Measurements from ENCODE around the gene KIAA0513.
A peak's percentile ranks its signal among the peaks of the same experiment; 100 is the strongest.

The KIAA0513 gene, protein sequence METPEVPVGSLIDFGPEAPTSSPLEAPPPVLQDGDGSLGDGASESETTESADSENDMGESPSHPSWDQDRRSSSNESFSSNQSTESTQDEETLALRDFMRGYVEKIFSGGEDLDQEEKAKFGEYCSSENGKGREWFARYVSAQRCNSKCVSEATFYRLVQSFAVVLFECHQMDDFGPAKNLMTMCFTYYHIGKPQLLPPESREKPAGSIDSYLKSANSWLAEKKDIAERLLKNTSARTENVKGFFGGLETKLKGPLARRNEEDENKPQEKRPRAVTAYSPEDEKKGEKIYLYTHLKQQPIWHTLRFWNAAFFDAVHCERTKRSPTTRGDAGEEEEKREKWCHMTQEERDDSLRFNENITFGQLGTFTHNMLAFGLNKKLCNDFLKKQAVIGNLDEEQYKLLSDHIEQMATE

DNA sequence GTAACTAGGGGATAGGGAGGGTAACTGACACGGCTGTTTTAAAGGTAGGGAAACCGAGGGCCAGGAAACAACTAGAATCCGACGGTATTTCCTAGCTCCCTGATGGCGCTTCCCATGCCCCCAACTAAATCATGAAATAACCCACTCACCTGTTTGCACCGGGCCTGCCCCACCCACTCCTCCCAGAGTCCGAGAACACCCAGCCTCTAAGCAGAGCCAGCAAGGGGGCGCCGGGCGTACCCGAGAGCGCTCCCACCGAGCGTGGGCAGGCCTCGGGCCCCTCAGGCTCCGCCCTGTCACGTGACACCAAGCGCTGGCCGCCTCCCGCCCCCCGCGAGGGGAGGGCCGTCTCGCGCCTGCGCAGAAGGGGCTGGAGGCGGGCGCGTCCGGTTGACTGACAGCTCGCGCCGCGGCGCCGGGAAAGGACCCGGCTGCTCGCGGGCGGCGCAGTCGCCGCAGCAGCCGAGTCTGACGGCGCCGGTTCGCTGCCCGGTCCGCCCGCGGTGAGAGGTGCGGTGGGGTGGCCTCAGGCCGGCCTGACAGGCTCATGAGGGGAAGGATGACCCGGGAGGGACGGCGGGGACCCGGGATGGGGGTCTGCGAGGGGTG lies at the start of gene KIAA0513:
Gene KIAA0513, plus strand, starts transcription at position 447 of the 609 bp plus-strand sequence. CDS start 39,277 bp downstream, outside the sequence.
- DNase-seq = peak; percentile 83

DNA sequence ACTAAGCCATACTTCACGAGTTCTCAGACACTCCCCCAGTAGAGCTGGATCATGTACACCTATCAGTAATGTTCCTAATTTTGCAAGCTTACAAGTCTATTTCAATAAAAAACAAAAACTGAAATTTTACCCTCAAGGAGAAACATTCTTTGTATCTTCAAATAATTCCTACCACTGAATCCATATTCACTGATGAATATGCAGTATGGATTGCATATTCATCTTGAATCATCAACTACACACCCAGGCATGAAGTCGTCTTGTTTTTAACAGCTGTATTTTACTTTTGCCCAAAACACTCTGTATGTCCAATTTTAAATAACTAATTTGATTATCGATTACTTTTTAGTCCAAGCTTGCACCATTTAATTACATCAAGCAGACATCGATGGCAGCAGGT lies 48.1 kb upstream of the KIAA0513 start:
- no peak for DNase-seq

DNA sequence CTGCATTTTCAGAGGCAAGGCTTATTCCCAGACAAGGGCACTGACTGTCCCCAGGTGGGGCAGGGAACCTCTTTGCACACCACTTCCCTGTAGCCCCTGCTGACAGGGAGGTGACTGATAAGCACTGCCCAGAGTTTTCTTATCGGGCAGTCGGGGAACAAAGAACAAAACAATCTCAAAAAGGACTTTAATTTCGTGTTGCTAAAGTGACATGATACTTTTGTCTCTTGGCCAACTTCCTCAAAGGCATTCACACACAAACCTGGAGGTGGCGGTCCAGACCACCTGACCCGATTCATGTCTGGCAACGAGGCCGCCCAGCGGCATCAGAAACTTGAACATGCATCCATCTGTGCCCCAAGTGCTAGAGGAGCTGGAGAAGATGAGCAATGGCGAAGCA lies 45.2 kb upstream of the KIAA0513 start:
- DNase-seq = peak; percentile 63

DNA sequence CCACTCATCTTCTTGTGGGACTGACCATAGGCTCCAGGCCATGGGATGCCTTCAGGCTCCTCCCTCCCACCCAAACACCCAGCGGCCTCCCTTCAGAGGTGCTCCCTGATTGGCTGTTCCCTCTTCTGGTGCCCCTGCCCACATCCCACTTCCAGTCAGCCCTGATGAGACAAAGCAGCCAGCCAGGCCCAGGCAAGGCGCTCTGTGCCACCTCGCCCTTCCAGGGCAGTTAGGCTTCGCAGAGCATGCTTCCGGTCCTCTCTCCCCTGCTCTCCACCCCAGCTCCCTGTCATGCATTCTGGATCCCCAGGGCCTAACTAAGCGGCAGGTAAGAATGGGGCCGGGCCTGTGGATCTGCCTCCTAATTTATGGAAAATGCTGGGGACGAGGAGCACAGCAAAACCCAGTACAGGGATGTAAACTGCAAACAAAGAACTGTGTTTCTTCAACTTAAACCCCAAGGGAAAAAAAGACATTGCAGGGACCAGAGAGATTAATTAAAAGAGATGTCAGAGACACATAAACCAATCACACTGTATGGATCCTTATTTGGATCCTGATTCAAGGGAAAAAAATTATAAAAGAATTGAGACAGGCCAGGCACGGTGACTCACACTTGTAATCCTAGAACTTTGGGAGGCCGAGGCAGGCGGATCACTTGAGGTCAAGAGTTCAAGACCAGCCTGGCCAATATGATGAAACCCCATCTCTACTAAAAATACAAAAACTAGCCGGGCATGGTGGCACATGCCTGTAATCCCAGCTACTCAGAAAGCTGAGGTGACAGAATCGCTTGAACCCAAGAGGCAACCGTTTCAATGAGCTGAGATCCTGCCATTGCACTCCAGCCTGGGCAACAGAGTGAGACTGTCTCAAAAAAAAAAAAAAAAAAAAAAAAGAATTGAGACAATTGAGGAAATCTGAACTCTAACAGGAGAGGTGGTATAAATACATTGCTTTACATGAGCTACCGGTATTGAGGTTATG lies 42.2 kb upstream of the KIAA0513 start:
- DNase-seq = peak; percentile 50

DNA sequence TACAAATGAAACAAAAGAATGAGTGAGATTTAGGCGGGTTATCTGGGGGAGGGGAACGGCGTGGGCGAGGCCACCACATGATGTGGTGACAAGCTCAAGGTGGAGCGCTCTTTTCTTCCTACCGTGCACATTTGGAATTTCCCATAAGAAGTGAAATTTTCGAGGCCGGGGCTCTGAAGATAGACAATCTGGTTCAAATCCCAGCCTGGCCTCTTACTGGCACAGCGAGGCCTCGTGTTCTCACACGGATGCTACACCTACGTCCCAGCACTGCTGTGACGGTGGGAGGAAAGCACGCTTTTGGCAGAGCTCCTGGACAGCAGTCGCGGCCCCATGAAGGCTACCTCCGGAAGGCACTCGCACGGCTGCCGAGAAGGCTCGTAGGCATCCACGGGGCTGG lies 41.5 kb upstream of the KIAA0513 start:
- no peak for DNase-seq

DNA sequence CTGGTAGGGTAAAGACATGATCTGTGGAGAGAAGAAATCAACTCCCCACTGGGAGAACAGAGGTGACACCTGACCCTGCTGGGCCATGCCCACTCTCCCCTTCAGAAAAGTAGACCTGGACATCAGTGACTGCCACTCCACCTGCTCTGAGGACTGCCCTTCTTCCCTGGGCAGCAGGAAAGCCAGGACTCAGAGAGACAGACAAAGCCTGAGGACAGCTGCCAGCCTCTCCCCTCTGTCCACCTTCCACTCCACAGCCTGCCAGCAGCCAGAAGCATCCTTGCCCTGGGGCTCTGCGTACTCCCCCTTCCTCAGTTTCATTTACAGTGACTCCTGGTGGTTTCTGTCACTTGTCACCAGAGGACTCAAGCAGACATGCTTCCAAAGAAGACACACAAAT lies 40.7 kb upstream of the KIAA0513 start:
- DNase-seq = no peak

DNA sequence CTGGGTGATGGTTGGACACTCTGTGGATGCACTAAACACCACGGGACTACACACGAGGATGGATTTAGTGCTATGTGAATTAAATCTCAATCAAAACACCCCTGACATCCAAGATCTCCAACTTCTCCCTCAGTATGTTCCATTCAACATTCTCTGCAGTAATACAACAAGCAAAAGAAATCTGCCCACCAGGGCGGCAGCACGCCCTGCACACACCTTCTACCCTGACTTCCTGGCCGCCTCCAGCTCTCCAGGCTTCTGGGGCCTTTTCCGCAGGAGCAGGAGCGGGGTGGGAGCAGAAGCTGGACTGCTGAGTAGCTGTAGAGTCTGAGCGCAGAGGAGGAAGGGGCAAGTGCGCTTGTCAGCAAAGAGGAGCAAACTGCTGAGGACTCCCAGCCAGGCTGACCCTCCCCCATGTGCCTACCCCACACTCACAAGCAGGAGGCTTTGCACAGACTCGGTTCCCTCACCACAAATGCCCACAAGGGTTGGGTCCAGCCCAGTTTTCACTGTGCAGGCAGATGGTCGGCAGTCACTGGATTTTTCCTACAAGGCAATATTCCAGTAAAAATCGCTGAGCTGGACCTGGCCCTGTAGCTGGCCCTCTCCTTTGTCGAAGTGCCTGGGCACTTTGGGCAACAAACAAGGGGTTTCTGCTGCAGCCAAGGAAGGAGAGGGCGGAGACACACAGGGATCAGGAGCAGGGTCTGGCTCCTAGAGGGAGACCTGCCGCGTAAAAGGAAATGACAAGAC lies 39.1 kb upstream of the KIAA0513 start:
- DNase-seq = no peak

DNA sequence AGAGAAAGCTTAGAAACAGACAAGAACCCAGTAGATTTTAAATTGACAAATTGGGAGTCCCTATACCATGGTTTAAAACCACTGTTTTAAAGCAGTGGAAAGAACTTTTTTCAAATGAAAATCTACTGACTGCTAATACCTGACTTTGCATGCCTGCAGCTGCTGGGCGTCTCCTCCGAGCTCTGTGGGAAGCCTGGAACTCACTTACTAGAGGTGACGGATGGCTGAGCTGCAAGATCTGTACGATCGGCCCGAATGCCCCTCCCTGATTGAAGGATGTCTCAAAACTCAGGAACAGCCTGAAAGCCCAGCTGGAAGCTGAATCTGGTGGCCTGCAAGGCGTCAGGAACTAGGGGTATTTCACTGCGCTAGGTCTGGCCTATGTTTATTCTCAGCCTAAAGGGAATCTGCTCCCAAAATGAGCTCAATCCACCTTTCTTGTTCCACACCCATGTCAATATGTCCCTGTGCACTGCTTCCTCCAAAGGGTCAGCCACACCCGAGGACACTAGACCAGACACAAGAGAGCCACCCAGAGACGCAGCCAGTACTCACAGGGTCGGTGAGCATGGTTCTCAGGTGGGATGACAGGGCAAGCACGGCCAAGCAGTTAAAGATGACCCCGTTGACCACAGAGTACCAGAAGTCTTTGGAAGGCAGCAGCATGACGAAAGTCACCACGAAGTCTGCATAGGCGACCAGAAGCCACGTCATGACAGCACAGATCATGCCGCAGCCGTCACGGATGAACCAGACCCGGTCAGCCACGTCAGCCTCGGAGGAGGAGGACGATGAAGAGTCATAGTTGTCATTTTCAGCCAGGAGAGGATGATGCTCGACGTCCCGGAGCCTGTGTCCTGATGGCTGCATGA lies 37.6 kb upstream of the KIAA0513 start:
- DNase-seq = no peak

DNA sequence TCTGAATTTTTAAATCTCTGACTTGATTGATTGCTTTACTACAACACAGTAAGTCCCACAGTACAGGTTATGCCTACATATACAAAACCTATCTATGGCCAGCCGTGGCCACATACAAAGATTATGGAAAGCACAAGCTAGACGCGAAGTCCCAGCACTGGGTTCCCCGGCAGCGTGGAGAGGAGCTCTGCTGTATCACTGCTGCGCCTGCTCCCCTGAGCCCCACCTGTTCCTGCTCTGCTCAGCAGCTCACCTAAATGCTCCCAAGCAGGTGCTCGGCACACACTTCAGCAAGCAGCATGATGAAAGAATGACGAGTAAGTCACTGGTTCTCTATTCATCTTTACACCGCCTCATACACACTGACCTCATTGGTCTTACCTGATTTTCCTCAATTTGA lies 36.8 kb upstream of the KIAA0513 start:
- no peak for DNase-seq

DNA sequence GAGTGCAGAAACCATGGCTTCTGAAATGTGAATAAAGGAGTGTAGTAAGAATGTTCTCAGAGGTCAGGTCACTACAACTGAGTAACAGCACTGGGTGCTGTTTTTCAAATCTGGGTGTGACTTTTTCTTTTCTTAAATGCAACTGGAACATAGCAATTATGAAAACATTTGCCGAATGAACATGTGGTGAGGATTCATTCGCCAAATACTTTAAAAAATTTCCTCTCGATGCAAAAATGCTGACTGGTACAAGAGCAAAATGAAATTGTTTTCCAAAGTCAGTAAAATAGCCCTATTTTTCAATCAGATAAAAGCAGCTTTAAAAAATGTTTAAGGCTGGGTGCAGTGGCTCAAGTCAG lies 34.9 kb upstream of the KIAA0513 start:
- DNase-seq = no peak

DNA sequence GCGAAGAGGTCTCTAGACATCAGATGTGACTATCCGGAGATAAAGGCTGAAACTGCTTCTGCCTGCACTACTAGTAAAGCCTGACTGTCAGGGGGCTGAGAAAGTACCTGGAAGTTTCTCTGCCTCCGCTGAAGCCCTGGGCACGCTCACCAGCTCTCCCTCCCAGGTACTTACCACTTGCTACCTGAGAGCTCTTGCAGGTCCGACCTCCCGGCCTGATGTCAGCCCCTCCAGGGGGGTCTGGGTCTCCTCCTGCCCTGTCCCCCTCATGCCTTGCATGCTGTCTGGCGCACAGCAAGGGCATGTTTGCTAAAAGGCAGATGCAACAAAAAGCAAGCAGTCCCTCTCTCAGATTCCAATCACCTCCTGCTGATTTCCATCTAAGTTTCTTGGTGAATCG lies 33.7 kb upstream of the KIAA0513 start:
- DNase-seq = no peak

DNA sequence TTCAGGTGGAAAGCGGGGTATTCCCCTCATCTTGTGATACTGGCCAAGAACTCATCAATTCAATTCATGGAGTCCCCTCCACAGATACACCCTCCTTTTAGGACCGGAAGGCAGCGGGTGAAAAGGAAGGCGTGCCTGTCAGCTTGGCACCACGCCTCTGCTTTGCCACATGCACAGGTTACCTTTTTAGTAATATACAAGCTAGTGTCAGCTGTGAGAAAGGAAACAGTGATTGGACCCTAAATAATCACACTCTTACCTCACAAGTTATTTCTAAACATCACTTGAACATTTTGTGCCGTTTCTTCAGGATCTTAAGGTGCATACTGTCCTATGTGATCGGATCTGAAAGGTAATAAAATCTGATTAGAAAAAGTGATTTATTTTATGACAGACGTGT lies 31.9 kb upstream of the KIAA0513 start:
- DNase-seq = no peak

DNA sequence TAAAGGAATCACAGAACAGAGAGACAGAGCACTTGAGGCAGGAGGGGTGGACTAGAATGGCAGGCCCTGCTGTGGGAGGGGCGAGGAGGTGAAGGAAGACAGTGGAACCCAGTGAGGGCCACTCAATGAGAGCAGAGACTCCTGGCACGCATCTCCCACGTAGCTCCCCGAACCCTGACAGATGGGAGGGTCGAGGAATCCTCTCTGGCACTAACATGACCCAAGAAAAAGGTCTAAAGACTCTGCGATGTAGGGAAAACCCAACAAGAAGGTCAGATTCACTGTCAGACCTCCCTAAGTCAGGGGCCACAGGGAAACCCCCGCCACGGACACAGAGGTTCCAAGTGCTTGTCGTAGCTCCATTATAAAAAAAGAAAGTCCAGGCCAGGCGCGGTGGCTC lies 31.2 kb upstream of the KIAA0513 start:
- no peak for DNase-seq

DNA sequence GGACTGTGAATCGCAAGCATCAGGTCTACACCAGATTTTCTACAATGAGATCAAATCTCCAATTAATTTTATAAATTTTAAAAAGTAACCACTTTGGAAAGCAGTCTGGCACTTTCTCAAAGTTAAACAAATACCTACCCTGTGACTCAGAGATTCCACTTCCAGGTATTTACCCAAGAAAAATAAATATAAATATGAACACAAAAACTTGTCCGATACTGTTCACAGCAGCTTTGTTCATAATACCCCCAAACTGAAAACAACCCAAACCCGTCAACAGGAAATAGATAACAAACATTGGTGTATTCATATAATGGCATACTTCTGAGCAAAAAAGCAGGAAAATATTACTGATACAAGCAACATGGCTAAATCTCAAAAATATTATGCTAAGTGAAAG lies 28.4 kb upstream of the KIAA0513 start:
- DNase-seq = no peak

DNA sequence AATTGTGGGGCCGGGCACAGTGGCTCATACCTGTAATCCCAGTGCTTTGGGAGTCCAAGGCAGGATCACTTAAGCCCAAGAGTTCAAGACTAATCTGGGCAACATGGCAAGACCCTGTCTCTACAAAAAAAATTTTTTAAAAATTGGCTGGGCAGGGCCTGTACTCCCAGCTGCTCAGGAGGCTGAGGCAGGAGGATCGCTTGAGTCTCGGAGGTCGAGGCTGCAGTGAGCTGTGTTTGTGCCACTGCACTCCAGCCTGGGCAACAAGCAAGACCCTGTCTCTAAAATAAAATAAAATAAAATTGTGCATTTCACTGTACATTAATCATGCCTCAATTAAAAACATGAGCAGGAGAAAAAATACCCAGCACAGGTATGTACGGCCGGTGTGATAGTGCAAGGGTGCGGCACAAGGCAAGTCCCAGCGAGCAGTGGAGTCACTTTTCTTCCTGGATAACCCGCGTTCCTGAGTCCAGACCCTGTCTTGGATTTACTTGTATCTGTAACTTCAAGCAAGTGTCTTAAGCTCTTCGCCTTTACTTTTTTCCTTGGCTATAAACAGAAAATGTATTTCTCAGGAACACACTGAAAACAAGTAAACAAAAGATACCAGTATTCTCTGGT lies 27.6 kb upstream of the KIAA0513 start:
- no peak for DNase-seq

DNA sequence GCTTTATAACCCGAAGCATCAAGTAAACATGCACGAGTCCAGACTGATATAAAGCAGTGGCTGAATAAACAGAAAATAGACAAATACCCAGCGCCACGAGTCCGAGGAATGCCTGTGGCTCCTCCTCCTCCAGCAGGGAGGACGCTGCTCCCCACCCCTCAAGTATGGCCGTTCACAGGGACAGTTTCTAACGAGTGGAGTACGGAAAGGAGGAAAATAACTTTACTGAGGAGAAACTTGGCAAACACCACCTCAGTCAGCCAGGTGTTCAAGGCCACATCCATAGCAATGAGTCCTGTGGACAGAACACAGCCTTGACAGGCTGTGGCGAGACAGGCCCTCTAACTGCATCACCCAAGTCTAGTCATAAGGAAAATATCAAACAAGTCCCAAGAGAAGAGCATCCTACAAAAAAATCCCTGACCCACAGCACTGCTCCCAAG lies 25.5 kb upstream of the KIAA0513 start:
- DNase-seq = no peak

DNA sequence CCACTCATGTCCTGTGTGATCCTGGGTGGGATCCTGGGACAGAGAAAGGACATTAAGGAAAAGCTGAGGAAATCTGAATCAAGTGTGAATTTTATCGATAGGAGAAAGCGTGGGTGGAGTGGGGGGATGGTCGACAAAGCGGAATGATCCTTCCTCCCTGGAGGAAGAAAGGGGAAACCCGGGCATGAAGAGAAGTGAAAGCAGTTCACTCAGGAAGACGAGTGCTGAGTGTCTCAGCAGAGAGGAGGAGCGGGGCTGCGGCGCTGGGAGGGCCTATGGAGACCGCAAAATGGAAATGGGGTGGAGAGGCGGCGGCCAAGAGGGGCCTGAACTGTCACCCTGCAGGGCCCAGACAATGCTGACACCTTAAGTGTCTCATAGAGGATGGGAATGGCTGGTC lies 25.0 kb upstream of the KIAA0513 start:
- peak; percentile 83 for DNase-seq

DNA sequence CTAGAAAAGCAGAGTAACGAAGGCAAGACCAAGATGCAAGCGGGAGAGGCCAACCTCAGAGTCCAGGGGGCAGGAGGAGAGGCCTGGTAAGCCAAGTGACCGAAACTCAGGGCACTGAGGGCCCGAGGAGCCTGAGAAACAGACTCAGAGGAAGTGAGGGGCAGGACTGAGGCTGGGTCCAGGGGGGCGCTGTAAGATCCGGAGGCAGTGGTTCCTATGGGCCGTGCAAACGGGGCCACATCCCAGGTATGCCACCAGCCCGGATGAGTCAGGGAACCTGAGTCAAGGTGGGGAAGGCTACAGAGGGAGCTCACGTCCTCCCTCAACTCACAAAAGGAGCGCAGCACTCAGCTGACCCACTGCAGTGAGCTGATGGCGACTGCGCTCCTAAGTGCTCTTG lies 24.5 kb upstream of the KIAA0513 start:
- DNase-seq = no peak

DNA sequence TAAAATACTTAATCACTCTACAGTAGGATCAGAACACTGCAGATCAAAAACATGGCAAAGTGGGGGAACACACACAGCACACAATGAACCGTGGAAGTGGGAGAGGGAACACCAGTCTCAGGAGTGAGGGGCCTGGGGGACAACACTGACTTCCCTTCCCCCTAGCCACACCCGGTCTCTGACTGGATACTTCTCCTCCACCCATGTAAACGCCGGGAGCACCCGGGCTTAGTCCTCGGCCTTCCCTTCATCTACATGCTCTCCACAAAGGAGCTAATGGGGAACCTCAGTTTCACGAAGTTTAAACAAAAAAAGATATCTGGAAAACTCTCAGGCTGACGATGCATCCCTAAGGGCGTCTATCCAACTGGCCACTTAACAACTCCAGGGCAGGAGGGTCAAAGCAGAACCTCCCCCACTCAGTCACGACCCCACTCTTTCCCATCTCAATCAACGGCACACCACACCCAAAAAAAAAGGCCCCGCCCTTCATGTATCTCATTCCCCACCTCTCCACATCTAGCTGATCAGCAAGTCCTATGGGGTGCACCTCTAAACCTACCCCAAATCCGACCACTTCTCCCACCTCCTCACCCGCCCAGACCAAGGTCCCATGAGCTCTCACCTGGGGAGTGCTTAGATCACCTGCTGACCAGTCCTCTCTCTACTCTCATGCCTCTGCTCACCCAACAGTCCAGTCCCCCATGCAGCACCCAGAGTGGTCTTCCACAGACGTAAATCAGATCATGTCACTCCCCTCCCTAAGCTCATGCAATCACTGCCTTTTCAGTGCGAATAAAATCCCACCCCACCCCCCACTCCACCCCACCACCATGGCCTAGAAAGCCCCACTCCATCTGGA lies 23.6 kb upstream of the KIAA0513 start:
- DNase-seq = no peak

DNA sequence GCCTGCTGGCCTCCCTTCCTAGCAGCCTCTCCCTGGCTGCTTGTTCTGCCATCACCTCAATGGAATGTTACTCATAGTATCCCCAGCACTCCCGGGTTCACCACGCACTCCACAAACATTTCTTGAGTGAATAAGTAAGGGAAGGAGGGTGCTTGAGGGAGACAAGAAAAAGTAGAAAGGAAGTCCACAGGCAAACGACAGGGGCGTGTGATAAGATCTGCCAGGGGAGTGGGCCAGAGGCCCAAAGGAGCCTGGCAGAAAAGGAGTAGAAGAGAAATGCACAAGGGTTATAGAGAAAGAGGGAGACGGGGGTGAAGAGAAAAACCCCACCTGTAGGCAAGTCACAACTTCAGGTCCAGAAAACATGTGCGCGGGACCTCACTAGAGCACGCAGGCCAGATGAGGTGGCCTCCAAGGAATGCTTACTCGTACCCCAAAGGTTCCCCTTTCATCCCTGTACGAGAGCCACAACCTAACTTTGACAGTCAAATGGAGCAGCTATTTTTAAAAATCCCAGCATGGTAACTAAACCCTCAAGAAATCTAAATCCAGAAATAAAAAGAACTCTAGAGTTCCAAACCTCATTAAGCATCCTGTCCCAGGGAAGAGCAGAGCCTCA lies 22.9 kb upstream of the KIAA0513 start:
- DNase-seq = no peak
